SK-N-SH treated with all-trans-retinoic acid at 6 μM for 48 hours (cell line): ENCODE results near the gene PIGP.
"Not testable (repeated sequence)": the region's sequence is repeated elsewhere in the genome, so short reads cannot be mapped to it uniquely, and the experiment has no call there.

Source experiments
- ATAC-seq: fragments of 200-7000 bp; cut with Tn5 transposase; 3 replicates; pipeline ENCODE4 v1.9.1; 2020; ENCODE audit warnings: mild to moderate bottlenecking, moderate library complexity
- BACH2 ChIP-seq: fragments of 250-450 bp; sonication (Bioruptor Pico); IDR thresholded peaks from 2 replicates; pipeline ENCODE4 v1.9.0; 2021; ENCODE audit warnings: mild to moderate bottlenecking, borderline replicate concordance
- CREB5 ChIP-seq: fragments of 250-450 bp; sonication (Bioruptor Pico); IDR thresholded peaks from 2 replicates; pipeline ENCODE4 v1.5.1; 2020; ENCODE audit warnings: low read depth, mild to moderate bottlenecking, moderate library complexity
- CSDC2 ChIP-seq: fragments of 250-450 bp; sonication (Bioruptor Pico); IDR thresholded peaks from 2 replicates; pipeline ENCODE4 v1.5.0; 2020; ENCODE audit warnings: mild to moderate bottlenecking, moderate library complexity
- ISL1 ChIP-seq: fragments of 250-450 bp; sonication (Bioruptor Pico); IDR thresholded peaks from 2 replicates; pipeline ENCODE4 v2.1.2; 2022; ENCODE audit warnings: mild to moderate bottlenecking, moderate library complexity
- OSR1 ChIP-seq: fragments of 250-450 bp; sonication (Bioruptor Pico); IDR thresholded peaks from 2 replicates; pipeline ENCODE4 v1.8.0; 2022; ENCODE audit warnings: moderate library complexity, mild to moderate bottlenecking, inconsistent platforms
- PPARA ChIP-seq: fragments of 250-450 bp; sonication (Bioruptor Pico); IDR thresholded peaks from 2 replicates; pipeline ENCODE4 v1.5.0; 2020; ENCODE audit warnings: mild to moderate bottlenecking, borderline replicate concordance
- TCF4 ChIP-seq: fragments of 250-450 bp; sonication (Bioruptor Pico); IDR thresholded peaks from 2 replicates; pipeline ENCODE4 v1.8.0; 2021; ENCODE audit warnings: mild to moderate bottlenecking, moderate library complexity, borderline replicate concordance
- TOX ChIP-seq: fragments of 250-450 bp; sonication (Bioruptor Pico); IDR thresholded peaks from 2 replicates; pipeline ENCODE4 v1.8.0; 2021; ENCODE audit warnings: mild to moderate bottlenecking, moderate library complexity, borderline replicate concordance
- TSHZ2 ChIP-seq: fragments of 250-450 bp; sonication (Bioruptor Pico); IDR thresholded peaks from 2 replicates; pipeline ENCODE4 v1.5.0; 2020; ENCODE audit warnings: mild to moderate bottlenecking, moderate library complexity
- ZC3H10 ChIP-seq: fragments of 250-450 bp; sonication (Bioruptor Pico); IDR thresholded peaks from 2 replicates; pipeline ENCODE4 v1.5.1; 2021; ENCODE audit warnings: mild to moderate bottlenecking, moderate library complexity
- ZFP3 ChIP-seq: fragments of 250-450 bp; sonication (Bioruptor Pico); IDR thresholded peaks from 2 replicates; pipeline ENCODE4 v1.5.0; 2020; ENCODE audit warnings: mild to moderate bottlenecking, moderate library complexity
- ZFP30 ChIP-seq: fragments of 450-650 bp; formaldehyde crosslinking; IDR thresholded peaks from 2 replicates; pipeline ENCODE4 v1.5.0; 2022; ENCODE audit warnings: mild to moderate bottlenecking, moderate library complexity
- ZNF565 ChIP-seq: fragments of 450-650 bp; formaldehyde crosslinking; conservative IDR thresholded peaks from 2 replicates; pipeline ENCODE4 v1.5.0; 2020; ENCODE audit warnings: low read depth, mild to moderate bottlenecking, moderate library complexity
- ZNF70 ChIP-seq: fragments of 450-650 bp; formaldehyde crosslinking; IDR thresholded peaks from 2 replicates; pipeline ENCODE4 v1.5.0; 2020; ENCODE audit warnings: mild to moderate bottlenecking, moderate library complexity
- ZNF8 ChIP-seq: fragments of 450-650 bp; formaldehyde crosslinking; IDR thresholded peaks from 2 replicates; pipeline ENCODE4 v1.5.0; 2020; ENCODE audit warnings: mild to moderate bottlenecking, moderate library complexity
- TF ChIP-seq, protein P1 (sequence below): fragments of 250-450 bp; sonication (Bioruptor Pico); IDR thresholded peaks from 2 replicates; pipeline ENCODE4 v1.8.0; 2021; ENCODE audit warnings: low read depth, mild to moderate bottlenecking, moderate library complexity, borderline replicate concordance

Gene PIGP

DNA sequence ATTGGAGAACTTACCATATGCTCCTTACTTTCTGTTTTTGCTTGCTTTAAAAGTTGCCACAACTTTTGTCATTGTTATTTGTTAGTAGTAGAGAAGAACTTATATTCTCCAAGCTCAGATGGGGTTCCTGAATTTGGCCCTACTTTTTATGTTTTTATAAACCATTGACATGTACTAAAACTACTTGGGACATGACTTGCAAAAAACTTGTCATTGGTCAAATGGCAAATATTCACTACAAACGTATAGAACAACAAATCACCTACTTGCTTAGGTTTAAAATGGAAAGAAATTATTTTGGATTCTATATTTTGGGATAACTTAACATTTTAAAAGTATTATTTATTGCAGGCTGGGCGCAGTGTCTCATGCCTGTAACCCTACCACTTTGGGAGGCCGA is 32.7 kb downstream of the PIGP start (continued):
- no peak for TF ChIP-seq CSDC2
- no peak for TF ChIP-seq BACH2 (CRISPR knock-in tag)
- TF ChIP-seq ZNF8 (CRISPR knock-in tag): no peak
- no peak for TF ChIP-seq ZNF565
- no peak for TF ChIP-seq TSHZ2
- no peak for TF ChIP-seq ZNF70
- TF ChIP-seq TOX: no peak

DNA sequence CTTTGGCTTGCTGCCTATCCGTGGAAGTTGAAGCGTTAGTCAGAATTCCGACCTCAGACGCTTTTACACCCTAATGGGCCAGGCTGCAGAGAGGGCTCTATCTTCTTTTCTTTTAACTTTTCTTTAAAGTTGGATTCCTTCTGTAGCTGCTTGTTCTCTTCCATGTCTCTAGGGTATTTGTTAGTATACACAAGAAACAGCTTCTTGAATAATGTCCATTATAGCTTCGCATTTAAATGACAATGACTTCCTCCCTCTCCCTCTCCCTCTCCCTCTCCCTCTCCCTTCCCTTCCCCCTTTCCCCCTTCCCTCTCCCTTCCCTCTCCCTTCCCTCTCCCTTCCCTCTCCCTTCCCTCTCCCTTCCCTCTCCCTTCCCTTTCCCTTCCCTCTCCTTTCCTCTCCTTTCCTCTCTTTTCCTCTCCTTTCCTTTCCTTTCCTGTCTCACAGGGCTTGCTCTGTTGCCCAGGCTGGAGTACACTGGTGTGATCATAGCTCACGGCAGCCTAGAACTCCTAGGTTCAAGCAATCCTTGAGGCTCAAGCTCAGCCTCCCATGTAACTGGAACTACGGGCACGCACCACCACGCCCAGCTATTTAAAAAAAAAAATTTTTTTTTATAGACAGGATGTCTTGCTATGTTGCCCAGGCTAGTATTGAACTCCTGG is 33.3 kb downstream of the PIGP start:
- ATAC-seq: no peak
- TF ChIP-seq CREB5: no peak
- no peak for TF ChIP-seq PPARA (CRISPR knock-in tag)
- TF ChIP-seq ZNF70: no peak
- TF ChIP-seq TCF4 (CRISPR knock-in tag): no peak
- TF ChIP-seq, protein P1, sequence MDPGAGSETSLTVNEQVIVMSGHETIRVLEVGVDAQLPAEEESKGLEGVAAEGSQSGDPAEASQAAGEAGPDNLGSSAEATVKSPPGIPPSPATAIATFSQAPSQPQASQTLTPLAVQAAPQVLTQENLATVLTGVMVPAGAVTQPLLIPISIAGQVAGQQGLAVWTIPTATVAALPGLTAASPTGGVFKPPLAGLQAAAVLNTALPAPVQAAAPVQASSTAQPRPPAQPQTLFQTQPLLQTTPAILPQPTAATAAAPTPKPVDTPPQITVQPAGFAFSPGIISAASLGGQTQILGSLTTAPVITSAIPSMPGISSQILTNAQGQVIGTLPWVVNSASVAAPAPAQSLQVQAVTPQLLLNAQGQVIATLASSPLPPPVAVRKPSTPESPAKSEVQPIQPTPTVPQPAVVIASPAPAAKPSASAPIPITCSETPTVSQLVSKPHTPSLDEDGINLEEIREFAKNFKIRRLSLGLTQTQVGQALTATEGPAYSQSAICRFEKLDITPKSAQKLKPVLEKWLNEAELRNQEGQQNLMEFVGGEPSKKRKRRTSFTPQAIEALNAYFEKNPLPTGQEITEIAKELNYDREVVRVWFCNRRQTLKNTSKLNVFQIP (CRISPR knock-in tag): no peak
- no peak for TF ChIP-seq TOX
- TF ChIP-seq OSR1: no peak
- no peak for TF ChIP-seq ZFP30 (CRISPR knock-in tag)

DNA sequence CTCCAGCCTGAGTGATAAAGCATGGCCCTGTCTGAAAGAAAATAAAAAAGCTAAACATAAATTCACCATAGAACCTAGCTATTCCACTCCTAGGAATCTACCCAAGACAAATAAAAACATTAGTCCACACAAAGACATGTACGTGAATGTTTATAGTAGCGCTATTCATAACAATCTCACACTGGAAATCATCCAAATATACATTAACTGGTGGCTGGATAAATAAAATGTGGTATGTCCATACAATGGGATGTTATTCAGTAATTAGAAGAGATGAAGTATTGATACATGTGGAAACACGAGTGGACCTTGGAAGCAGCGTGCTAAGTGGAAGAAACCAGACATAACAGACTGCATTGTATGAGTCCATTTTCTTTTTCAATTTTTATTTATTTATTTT is 36.7 kb downstream of the PIGP start:
- no peak for TF ChIP-seq ZC3H10 (CRISPR knock-in tag)
- TF ChIP-seq ZNF8 (CRISPR knock-in tag): peak; percentile 63; the same call in 1 of the 2 replicates
- ATAC-seq: no peak

- not testable (repeated sequence) for ATAC-seq
These were observed 38.5 kb downstream of the PIGP start for GRCh38 chr21:37034394-37034793.

GRCh38 chr21:37032877-37033471 is 39.9 kb downstream of the PIGP start:
- TF ChIP-seq ZFP3 (CRISPR knock-in tag): no peak
- TF ChIP-seq TOX: 0 out of 2 replicates have a peak, but pooled peaks have one; percentile 23
- TF ChIP-seq BACH2 (CRISPR knock-in tag): no peak
- TF ChIP-seq ISL1 (CRISPR knock-in tag): peak; percentile 34
- no peak for TF ChIP-seq CREB5
- TF ChIP-seq, protein P1 (CRISPR knock-in tag): no peak
- peak; percentile 94 for ATAC-seq
